Pancreas (tissue), 10 donors: ENCODE results near the gene MLIP. TPM values are rescaled to one million over a fixed set of nuclear protein-coding genes. Genes with fewer than 3 reads are reported as not detected.
A peak's percentile ranks its signal among the peaks of the same experiment; 100 is the strongest.

Source experiments
- ATAC-seq, 4 donors: fragments of 200-7000 bp; cut with Tn5 transposase; one replicate each; pipeline versions ENCODE4 v1.8.0 to v1.9.1; 2020; ENCODE audit warnings: mild to moderate bottlenecking in 4 of 4, moderate library complexity in 4 of 4
- DNase-seq, 6 donors: peaks; one replicate each; pipeline ENCODE4 v3.0.0-alpha.2; 2020
- FAIRE-seq: peaks from 2 replicates; lab custom pipeline; 2012; peaks lifted over from hg19 to GRCh38; lab: Jason Lieb, UNC
- H3K27ac ChIP-seq, 4 donors: fragments of 200-600 bp; sonication (generic); 1 replicate in 3 of 4; 2 replicates in 1 of 4; pipeline versions ENCODE4 v1.5.0 to v1.8.0; 2020
- H3K27me3 ChIP-seq, 4 donors: fragments of 200-600 bp; one replicate each; pipeline ENCODE4 v1.8.0; 2021
- H3K36me3 ChIP-seq, 3 donors: fragments of 200-600 bp; sonication (generic) in 1 of 3; one replicate each; pipeline versions ENCODE4 v1.5.0 to v1.8.0; 2020 to 2021
- H3K4me1 ChIP-seq, 3 donors: fragments of 200-600 bp; one replicate each; pipeline ENCODE4 v1.8.0; 2021
- H3K4me3 ChIP-seq, 4 donors: fragments of 200-600 bp; sonication (generic) in 2 of 4; one replicate each; pipeline versions ENCODE4 v1.5.0 to v1.8.0; 2020 to 2021
- H3K9me3 ChIP-seq, 4 donors: fragments of 200-600 bp; one replicate each; pipeline ENCODE4 v1.8.0; 2021
- WGBS, 2 donors: extraction: QIAGEN DNeasy Blood & Tissue Kit; methylation state at CpG; one replicate each; pipeline ENCODE4 v1.1.7; 2013; 5-methylcytosine and 5-hydroxymethylcytosine counted together
- intact Hi-C, 3 donors: fragments of 100-400 bp; cut with DNase I; formaldehyde crosslinking; loops; one replicate each; pipeline versions ENCODE4 v1.11.1 to v1.14.2; 2022
- polyA plus RNA-seq, 2 donors: library from polyadenylated mRNA; stranded (reverse); fragments of 200-250 nt; gene quantifications; one replicate each; pipeline ENCODE4 v1.2.3, GENCODE V29; 2013
- total RNA-seq, 6 donors: library from RNA; stranded (reverse); fragmentation: NEBNext Ultra II Directional in 4 of 6; extraction: Animal tissue kit (Norgen Biotek cat#: 25700) in 4 of 6; gene quantifications; one replicate each; pipeline versions ENCODE4 v1.2.1 to v1.2.4, GENCODE V29; 2021 to 2023
- TF ChIP-seq, protein P1 (sequence below), 4 donors: fragments of 200-600 bp; sonication (generic) in 3 of 4; IDR thresholded peaks; one replicate each; pipeline versions ENCODE4 v1.5.0 to v1.8.0; 2021; ENCODE audit warnings: antibody characterized with exemption in 4 of 4
- donor health status: healthy with polysubstance abuse.
- donor health status: DM: no; HTN: no; CAD: no; lungs with moderate emphysema.
- donor health status: DM: no; HTN: no; CAD: no.
- donor health status: control.
- donor health status: control.
- donor health status: Bipolar disorder and iron deficiency.
- donor health status: DM: yes; HTN: yes; CAD: no.
- donor health status: DM: no; HTN: no; CAD: no.
- donor health status: DM: no; HTN: no; CAD: no.
- donor health status: DM: yes; HTN: yes; CAD: no.

The MLIP gene
- total and polyA plus RNA-seq, 8 donors: 0.32 to 5.8 (median 0.77) TPM

GRCh38 chr6:54307439-54307910 lies 196.2 kb downstream of the MLIP start:
- no peaks in the 10 kb centered on the region for H3K27me3 ChIP-seq
- H3K27ac ChIP-seq: no peak overlapping the region
- no peaks in the 10 kb centered on the region for H3K4me1 ChIP-seq
- H3K36me3 ChIP-seq: no peaks in the 10 kb centered on the region
- FAIRE-seq (no peak), ATAC-seq (peak in 3 of 4 donors; percentile 32 to 70 (median 54)), DNase-seq (no peak)
- H3K9me3 ChIP-seq: no peaks in the 10 kb centered on the region
- H3K4me3 ChIP-seq: no peak overlapping the region
- intact Hi-C loops: no loop called here
- TF ChIP-seq, protein P1, sequence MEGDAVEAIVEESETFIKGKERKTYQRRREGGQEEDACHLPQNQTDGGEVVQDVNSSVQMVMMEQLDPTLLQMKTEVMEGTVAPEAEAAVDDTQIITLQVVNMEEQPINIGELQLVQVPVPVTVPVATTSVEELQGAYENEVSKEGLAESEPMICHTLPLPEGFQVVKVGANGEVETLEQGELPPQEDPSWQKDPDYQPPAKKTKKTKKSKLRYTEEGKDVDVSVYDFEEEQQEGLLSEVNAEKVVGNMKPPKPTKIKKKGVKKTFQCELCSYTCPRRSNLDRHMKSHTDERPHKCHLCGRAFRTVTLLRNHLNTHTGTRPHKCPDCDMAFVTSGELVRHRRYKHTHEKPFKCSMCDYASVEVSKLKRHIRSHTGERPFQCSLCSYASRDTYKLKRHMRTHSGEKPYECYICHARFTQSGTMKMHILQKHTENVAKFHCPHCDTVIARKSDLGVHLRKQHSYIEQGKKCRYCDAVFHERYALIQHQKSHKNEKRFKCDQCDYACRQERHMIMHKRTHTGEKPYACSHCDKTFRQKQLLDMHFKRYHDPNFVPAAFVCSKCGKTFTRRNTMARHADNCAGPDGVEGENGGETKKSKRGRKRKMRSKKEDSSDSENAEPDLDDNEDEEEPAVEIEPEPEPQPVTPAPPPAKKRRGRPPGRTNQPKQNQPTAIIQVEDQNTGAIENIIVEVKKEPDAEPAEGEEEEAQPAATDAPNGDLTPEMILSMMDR (IDR thresholded peaks at IDR 0.05): no peak
- WGBS, 2 donors: 10 to 13% methylated on average over 2 of the region's 2 CpGs

- 64 to 78% methylated on average over 10 of the region's 10 CpGs for WGBS, 2 donors
- Histone ChIP-seq H3K27me3 (no peaks in the 10 kb centered on the region), H3K4me3 (no peak within 1 kb of the TSS)
These were observed 197.2 kb downstream of the MLIP start, which contains the start of gene TINAG for GRCh38 chr6:54308289-54308985. TSS of gene TINAG (plus strand) at chr6:54308441. CDS start at chr6:54308551, 110 bp downstream.

DNA sequence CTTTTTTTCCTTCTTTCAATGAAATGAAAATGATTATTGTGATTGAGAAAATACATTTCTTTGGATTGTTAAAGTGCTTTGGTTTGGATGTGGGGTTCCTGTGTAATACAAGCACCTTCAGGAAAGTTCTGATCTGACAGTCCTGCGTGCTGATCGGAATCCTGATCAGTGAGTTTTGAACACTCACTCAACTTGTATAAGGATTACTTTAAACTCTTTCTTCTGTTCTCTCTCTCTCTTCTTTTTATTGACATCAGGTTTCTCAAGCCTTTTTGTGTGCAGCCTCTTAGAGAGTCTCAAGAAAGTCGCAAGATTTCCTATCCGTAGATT lies 197.7 kb downstream of the MLIP start:
- intact Hi-C loops: no loop called here
- whole genome bisulfite sequencing, 2 donors: 81 to 94% methylated on average over 4 of the region's 4 CpGs
- Histone ChIP-seq H3K9me3 (no peaks in the 10 kb centered on the region), H3K27ac (no peak overlapping the region), H3K4me3 (no peak overlapping the region), H3K36me3 (no peaks in the 10 kb centered on the region), H3K4me1 (no peaks in the 10 kb centered on the region), H3K27me3 (no peaks in the 10 kb centered on the region)
- TF ChIP-seq, protein P1 (IDR thresholded peaks at IDR 0.05): no peak
- ATAC-seq (no peak), DNase-seq (no peak), FAIRE-seq (no peak)

More at GRCh38 chr6:54308289-54308985, 197.2 kb downstream of the MLIP start, which contains the start of gene TINAG:
- no peaks in the 10 kb centered on the region for H3K36me3 ChIP-seq
- intact Hi-C loops: no loop called here
- ATAC-seq (no peak), DNase-seq (no peak), FAIRE-seq (no peak)
- H3K9me3 ChIP-seq: no peaks in the 10 kb centered on the region
- TF ChIP-seq, protein P1 (IDR thresholded peaks at IDR 0.05): no peak
- H3K27ac ChIP-seq: no peak within 1 kb of the TSS
- no peaks in the 10 kb centered on the region for H3K4me1 ChIP-seq

DNA sequence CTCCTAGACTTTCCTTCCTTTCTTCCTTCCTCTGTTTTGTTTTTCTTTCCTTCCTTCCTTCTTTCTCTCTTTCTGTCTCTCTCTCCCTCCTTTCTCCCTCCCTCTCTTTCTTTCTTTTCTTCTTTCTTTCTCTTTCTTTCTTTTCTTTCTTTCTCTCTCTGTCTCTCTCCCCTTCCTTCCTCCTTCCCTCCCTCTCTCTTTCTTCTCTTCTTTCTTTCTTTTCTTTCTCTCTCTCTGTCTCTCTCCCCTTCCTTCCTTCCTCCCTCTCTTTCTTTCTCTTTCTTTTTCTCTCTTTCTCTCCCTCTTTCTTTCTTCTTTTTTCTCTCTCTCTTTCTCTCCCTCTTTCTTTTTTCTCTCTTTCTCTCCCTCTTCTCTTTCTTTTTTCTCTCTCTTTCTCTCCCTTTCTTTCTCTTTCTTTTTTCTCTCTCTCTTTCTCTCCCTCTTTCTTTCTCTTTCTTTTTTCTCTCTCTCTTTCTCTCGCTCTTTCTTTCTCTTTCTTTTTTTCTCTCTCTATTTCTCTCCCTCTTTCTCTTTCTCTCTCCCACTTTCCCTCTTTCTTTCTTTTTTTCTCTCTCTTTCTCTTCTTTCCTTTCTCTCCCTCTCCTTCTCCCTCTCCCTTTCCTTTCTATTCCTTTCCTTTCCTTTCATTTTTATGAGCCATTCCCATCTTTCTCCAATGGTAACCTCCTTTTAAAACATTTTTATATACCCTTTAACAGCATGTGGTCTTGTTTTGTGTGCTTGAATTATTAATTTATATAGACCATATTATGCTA lies 199.3 kb downstream of the MLIP start:
- H3K9me3 ChIP-seq: no peaks in the 10 kb centered on the region
- no peak for DNase-seq
- H3K27ac ChIP-seq: no peak overlapping the region
- no peaks in the 10 kb centered on the region for H3K27me3 ChIP-seq
- no peaks in the 10 kb centered on the region for H3K4me1 ChIP-seq
- H3K4me3 ChIP-seq: no peak overlapping the region
- intact Hi-C loops: no loop called here
- no peaks in the 10 kb centered on the region for H3K36me3 ChIP-seq
- ATAC-seq: no peak
- 52 to 54% methylated on average over 1 of the region's 1 CpG for WGBS, 2 donors
- FAIRE-seq: no peak
- TF ChIP-seq, protein P1 (IDR thresholded peaks at IDR 0.05): no peak
